ENCODE measurements around the gene KLHL22. TPM values are rescaled to one million over a fixed set of nuclear protein-coding genes. Genes with fewer than 3 reads are reported as not detected.

KLHL22 gene
- total and polyA plus RNA-seq, 2 of the 8 experiments (the other 6 are each of a cell fraction or from before 2014, with no cell fraction given): 9.4 to 16.2 TPM

DNA sequence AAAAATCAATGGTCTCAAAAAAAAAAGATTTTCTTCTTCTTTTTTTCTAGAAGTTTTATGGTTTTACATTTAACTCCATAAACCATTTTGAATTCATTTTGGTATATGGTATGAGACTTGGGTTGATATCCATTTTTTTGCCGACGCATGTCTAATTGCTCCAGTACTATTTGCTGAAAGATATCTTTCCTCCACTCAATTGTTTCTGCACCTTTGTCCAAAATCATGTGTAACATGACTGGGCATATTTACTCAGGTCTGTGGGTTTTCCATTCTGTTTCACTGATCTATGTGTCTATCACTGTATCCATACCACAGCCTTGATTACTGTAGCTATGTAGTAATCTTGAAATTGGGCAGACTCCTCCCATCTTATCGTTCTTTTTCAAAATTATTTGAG lies 42.4 kb downstream of the KLHL22 start:
- Histone ChIP-seq H4K20me1 (replicated peaks in 1 of 2; ENCODE audit: control insufficient read depth in 1 of 2, insufficient read depth in 2 of 2, low read length in 2 of 2) (no peaks in the 10 kb centered on the region), H3K18ac (ENCODE audit: extremely low read depth, low read length) (no peak overlapping the region), H3K4me3 (ENCODE audit: extremely low read depth in 1 of 4, insufficient read depth in 2 of 4, low read depth in 3 of 4, low read length in 4 of 4) (no peak overlapping the region), H3K23ac (ENCODE audit: insufficient read length) (no peak overlapping the region), H2AFZ (ENCODE audit: low read length) (no peak overlapping the region), H4K5ac (ENCODE audit: insufficient read length, low read depth, low read length) (no peak overlapping the region), H2BK20ac (ENCODE audit: low read length) (no peak overlapping the region), H2BK120ac (replicated peaks; ENCODE audit: low read depth, low read length) (no peak overlapping the region), H3K36me3 (ENCODE audit: control insufficient read depth in 2 of 4, insufficient read depth in 4 of 4, low read length in 3 of 4) (no peaks in the 10 kb centered on the region; a peak in 1 of 8 replicates), H2BK5ac (ENCODE audit: low read depth, low read length) (no peak overlapping the region), H3K4ac (replicated peaks; ENCODE audit: insufficient read length, low read depth, low read length) (no peak overlapping the region), H3K14ac (ENCODE audit: insufficient read length) (no peak overlapping the region), H3K79me2 (ENCODE audit: control insufficient read depth in 1 of 2, insufficient read depth in 2 of 2, low read length in 2 of 2) (no peaks in the 10 kb centered on the region), H2AK5ac (ENCODE audit: low read depth, low read length) (no peak overlapping the region), H3K79me1 (ENCODE audit: low read depth, low read length) (no peaks in the 10 kb centered on the region), H3K4me2 (ENCODE audit: insufficient read depth in 1 of 2, low read depth in 2 of 2, low read length in 2 of 2) (no peak overlapping the region), H3K9me3 (ENCODE audit: insufficient read depth in 2 of 2, low read depth in 1 of 2, low read length in 1 of 2) (no peaks in the 10 kb centered on the region), H4K8ac (ENCODE audit: extremely low read depth, insufficient read depth, low read length) (no peak overlapping the region), H4K91ac (replicated peaks; ENCODE audit: insufficient read length, low read length) (no peak overlapping the region), H2BK12ac (ENCODE audit: low read depth, low read length) (no peak overlapping the region), H3K9ac (replicated peaks in 1 of 4; ENCODE audit: extremely low read depth in 1 of 4, low read depth in 3 of 4, low read length in 3 of 4) (no peak overlapping the region), H3K56ac (replicated peaks; ENCODE audit: insufficient read length, low read depth, low read length) (no peak overlapping the region), H3K23me2 (ENCODE audit: low read depth, low read length) (no peaks in the 10 kb centered on the region), H3K4me1 (replicated peaks in 1 of 4; ENCODE audit: control insufficient read depth in 3 of 4, insufficient read depth in 4 of 4, low read length in 3 of 4) (peaks cover 0 to 2% (median under 1%) of the 10 kb centered on the region in 4 experiments; a peak in 2 of 7 replicates), H3K27ac (ENCODE audit: low read depth, low read length) (no peak overlapping the region), H2BK15ac (ENCODE audit: low read length) (no peak overlapping the region), H3K27me3 (replicated peaks in 1 of 4; ENCODE audit: control insufficient read depth in 3 of 4, extremely low read depth in 1 of 4, insufficient read depth in 3 of 4, low read length in 3 of 4) (no peaks in the 10 kb centered on the region)
- TF ChIP-seq SAP30 (IDR thresholded peaks at IDR 0.05; ENCODE audit: insufficient read depth, insufficient replicate concordance, low read length) (no peak), YY1 (IDR thresholded peaks at IDR 0.05; ENCODE audit: low read depth, low read length) (no peak), ZNF274 (IDR thresholded peaks at IDR 0.05; ENCODE audit: borderline replicate concordance, extremely low read depth, low read length) (no peak), CTBP2 (IDR thresholded peaks at IDR 0.05; ENCODE audit: borderline replicate concordance, insufficient read depth, insufficient read length, low read length) (no peak), SIX5 (IDR thresholded peaks at IDR 0.05; ENCODE audit: low read depth, low read length) (no peak), TEAD4 (IDR thresholded peaks at IDR 0.05; ENCODE audit: low read depth, low read length) (no peak), SIN3A (conservative IDR thresholded peaks at IDR 0.05 in 1 of 2, IDR thresholded peaks at IDR 0.05 in 1 of 2; ENCODE audit: low read depth in 1 of 2, low read length in 2 of 2) (no peak), NRF1 (IDR thresholded peaks at IDR 0.05; ENCODE audit: low read depth, low read length) (no peak)
- TF ChIP-seq, protein P1, sequence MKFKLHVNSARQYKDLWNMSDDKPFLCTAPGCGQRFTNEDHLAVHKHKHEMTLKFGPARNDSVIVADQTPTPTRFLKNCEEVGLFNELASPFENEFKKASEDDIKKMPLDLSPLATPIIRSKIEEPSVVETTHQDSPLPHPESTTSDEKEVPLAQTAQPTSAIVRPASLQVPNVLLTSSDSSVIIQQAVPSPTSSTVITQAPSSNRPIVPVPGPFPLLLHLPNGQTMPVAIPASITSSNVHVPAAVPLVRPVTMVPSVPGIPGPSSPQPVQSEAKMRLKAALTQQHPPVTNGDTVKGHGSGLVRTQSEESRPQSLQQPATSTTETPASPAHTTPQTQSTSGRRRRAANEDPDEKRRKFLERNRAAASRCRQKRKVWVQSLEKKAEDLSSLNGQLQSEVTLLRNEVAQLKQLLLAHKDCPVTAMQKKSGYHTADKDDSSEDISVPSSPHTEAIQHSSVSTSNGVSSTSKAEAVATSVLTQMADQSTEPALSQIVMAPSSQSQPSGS (IDR thresholded peaks at IDR 0.05; ENCODE audit: low read length): no peak
- FAIRE-seq: no peak
- 86% methylated on average over 3 of the region's 3 CpGs; no CpG with 5 or more reads in 1 of the 2 experiments for WGBS, 2 experiments (ENCODE audit: extremely low coverage in 1 of 2, insufficient coverage in 1 of 2, insufficient read length in 1 of 2, insufficient replicate concordance in 2 of 2, low coverage in 1 of 2, low lambda C conversion rate in 2 of 2, missing lambda C conversion rate in 1 of 2)
- POLR2A ChIA-PET (ENCODE audit: partially characterized antibody): interaction anchor here (0.7 kb wide), 1 partner anchor 29 kb away, joined by 3 read pairs; no protein-coding TSS in a partner anchor
- CTCF ChIA-PET (ENCODE audit: partially characterized antibody): interaction anchor here (0.6 to 5.4 kb wide), 8 partner anchors 8 to 54 kb away, joined by 3 to 47 read pairs (median 10); partner anchors contain the start of gene MED15
- DNase-seq (ENCODE audit: low read depth in 1 of 2, low spot score in 2 of 2): no peak

Measured in H1 (cell line).